Astrocyte of the hippocampus (primary cell): Measurements from ENCODE around the gene DUSP19.
A peak's percentile ranks its signal among the peaks of the same experiment; 100 is the strongest.

ENCODE experiments used
- DNase-seq: peaks from one replicate; pipeline ENCODE4 v3.0.0; 2011; ENCODE audit warnings: low read depth, low spot score

The DUSP19 gene

GRCh38 chr2:183063083-183063482, 15.5 kb upstream of the DUSP19 start:
- DNase-seq: peak; percentile 18

DNA sequence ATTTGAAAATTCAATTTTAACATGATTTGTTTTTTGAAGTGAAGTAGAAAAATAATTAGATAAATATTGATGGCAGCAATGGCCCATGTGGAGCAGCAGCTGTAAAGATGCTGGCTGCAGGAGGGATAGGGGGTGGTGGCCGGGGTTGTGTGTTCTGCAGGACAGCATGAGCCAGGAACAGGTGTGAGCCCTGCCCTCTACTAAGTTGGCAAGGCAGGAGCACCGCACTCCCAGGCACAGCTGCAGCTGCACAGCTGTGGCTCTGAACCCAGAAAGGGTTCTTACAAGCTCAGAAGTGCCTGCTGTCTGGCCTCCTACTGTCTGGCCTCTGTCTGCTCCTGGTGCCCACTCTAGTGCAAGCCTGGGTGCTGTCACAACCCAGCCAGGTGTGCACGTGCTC, 10.0 kb upstream of the DUSP19 start:
- no peak for DNase-seq

DNA sequence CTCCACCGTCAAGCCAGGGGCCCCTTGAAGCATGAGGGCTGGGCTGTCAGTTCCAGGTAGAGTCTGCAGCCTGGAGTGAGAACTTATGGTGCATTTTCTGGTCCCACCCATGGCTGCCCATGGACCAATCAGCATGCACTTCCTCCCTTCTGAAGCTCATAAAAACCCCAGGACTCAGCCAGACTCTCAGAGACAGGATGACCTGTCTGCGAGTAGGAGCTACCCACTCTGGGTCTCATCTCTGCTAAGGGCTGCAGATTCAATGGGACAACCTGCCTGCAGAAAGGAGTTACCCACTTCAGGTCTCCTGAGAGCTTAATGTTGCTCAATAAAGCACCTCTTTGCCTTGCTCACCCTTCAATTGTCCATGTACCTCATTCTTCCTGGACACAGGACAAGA, 9.4 kb upstream of the DUSP19 start:
- DNase-seq: no peak

DNA sequence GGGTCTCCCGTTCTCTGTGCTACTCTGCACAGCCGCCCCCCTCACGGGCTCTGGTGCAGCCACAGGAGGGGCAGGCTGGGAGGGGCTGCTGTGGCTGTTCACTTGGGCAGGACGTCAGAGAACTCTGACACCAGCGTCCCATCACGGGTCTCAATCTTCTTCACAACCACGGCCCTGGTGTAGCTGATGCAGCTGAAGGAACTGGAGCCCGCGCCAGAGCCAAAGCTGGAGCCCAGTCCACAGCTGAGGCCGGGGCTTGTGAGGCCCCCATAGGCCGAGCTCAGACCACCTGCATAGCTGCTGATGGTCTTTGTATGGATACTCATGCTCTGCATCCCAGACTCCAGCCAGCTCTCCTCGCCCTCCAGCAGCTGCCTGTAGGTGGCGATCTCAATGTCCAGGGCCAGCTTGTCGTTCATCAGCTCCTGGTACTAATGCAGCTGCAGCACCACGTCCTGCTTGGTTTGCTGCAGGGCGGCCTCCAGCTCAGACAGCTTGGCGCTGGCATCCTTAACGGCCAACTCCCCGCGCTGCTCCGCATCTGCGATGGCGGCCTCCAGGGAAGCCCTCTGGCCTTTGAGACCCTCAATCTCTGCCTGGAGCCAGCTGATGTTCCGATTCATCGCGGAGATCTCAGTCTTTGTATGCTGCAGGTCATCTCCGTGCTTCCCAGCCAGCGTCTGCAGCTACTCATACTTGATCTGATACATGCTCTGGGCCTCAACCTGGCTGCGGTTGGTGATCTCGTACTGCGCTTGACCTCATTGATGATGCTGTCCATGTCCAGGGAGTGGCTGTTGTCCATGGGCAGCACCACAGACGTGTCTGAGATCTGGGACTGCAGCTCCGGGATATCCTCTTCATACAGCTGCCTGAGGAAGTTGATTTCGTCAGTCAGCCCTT, 7.4 kb upstream of the DUSP19 start:
- no peak for DNase-seq

- DNase-seq: no peak
Measured at GRCh38 chr2:183072177-183072576, 6.4 kb upstream of the DUSP19 start.

- no peak for DNase-seq
Measured at GRCh38 chr2:183078163-183078463, 434 bp upstream of the DUSP19 start.

- no peak for DNase-seq
Measured at GRCh38 chr2:183079139-183079775, 710 bp downstream of the DUSP19 start.

GRCh38 chr2:183081911-183082310, 3.4 kb downstream of the DUSP19 start:
- DNase-seq: no peak

- DNase-seq: no peak
Measured at GRCh38 chr2:183088061-183088460, 9.5 kb downstream of the DUSP19 start.

DNA sequence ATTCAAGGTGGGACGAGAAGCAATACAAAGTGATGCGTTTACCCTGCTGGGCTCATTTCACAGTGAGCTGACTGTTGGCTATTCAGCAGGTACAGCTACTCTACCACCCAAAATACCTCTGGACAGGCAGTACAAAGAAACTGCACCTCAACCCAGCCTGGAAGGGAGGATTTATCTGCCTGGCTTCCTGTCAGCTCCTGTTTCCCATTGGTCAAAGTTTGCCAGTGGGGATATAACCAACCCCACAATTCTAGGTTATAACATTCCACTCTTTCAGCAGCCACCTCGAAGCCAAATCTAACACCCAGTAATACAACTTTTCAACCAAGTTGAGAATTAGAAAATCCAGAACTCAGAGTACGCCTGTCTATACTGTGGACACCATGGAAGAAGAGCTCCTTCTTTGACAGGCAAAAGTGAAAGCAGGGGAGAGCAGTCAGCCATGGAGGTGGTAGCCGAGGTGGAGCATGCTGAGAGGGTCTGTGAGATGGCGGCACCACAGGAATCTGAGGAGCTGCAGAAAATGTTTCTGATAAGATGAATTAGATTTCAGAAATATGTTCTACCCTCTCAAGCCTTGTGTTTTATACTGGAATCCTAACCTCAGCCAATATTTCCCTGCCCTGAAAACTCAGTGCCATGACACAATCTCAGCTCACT, 10.8 kb downstream of the DUSP19 start:
- DNase-seq: no peak

DNA sequence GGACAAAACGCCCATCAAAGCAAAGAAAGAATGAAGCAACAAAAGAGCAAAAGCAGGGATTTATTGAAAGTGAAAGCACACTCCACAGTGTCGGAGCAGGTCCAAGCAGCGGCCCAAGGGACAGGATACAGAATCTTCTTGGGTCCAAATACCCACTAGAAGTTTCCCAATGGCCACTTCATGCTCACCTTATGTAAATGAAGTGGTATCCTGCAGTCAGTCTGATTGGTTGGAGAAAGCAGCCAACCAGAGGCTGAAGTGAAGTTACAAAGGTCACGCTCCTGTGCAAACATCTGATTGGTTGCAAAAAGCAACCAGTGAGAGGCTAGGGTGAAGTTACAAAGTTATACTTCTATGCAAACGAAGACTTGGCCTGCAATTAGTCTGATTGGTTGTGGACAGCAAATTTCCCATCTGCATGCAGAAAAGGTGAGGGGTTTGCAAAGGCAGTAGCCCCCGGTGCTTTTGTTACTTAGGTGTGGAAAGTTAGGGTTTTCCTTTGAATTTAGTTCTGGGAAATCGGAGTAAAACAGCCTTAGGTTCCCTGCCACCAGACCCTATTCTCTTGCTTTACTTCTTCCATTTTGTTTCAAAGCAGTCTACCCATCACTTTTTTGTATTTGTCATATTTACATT, 12.9 kb downstream of the DUSP19 start:
- DNase-seq: no peak

GRCh38 chr2:183091954-183092345, 13.4 kb downstream of the DUSP19 start:
- DNase-seq: no peak

GRCh38 chr2:183093857-183094657, 15.5 kb downstream of the DUSP19 start:
- peak; percentile 44 for DNase-seq

GRCh38 chr2:183105402-183106134, 27.0 kb downstream of the DUSP19 start:
- DNase-seq: no peak

- DNase-seq: no peak
Measured at GRCh38 chr2:183112577-183112976, 34.0 kb downstream of the DUSP19 start.

- DNase-seq: no peak
Measured at GRCh38 chr2:183113630-183114029, 35.1 kb downstream of the DUSP19 start.

DNA sequence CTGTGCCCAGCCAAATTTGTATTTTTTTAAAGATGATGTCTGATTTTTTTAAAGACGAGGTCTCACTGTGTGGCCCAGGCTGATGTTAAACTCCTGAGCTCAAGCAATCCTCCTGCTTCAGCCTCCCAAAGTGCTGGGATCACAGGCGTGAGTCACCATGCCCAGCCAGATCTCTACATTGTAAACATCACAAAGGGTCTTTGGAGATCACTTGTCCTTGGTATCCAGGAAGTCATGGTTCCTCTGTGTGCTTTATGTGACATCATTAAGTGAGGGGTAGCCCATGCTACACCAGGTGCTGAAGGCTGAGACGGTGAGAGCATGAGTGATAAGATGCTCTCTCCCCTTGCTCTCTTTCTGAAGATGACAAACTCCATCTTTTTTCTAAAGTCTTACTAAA, 38.7 kb downstream of the DUSP19 start:
- no peak for DNase-seq

DNA sequence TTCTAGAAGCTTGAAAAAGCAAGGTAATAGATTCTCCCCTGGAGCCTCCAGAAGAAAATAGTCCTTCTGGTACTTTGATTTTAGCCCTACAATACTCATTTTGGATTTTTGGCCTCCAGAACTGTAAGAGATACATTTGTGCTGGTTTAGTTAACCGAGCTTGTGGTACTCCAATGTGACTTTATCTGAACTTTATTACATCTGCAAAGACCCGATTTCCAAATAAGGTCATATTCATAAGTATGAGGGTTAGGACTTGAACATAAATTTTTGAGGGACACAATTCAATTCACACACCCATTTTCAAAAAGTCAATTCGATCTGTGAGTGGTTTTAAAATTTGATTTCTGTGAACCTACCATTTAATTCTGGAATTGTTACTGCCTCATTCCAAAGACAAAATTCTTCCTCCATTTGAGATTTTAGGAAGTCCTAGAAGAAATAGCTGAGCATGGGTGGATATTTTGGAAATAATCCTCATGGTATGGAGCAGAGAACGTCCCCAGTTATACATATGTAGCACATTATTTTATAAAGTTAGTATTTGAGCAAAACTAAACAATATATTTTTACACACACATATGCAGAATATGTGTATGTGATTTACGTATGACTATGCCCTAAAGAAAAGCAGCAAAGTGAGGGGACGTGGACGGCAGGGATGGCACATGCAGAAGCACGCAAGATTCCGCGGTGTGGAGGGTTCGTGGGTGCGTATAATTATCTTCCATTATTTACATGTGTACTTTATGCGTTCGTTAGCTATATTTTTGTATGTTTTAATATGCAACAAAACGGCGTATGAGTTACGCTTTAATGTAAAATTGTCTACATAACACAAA, 44.8 kb downstream of the DUSP19 start:
- DNase-seq: no peak

- no peak for DNase-seq
Measured at GRCh38 chr2:183123959-183124221, 45.3 kb downstream of the DUSP19 start.
